ENCODE measurements around the gene KLF15.

KLF15 gene

DNA sequence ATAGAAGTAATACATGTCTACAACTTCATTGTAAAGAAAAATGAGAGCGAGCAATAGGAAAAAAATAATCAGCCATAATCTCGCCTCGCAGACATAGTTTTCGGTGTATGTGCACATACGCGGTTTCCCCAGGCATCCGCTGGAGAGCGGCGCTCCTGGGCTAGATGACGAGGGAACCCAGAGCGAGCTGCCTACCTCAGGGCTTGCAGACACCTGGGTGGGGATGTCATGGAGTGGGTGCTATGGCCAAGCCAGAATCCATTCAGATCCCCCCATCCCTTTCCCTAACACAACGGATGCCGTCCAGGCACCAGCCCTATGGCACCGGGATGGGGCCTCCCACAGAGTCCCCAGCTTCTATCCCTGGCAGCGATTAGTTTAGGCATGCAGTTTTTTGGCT is 33.0 kb upstream of the KLF15 start:
- no peak for TF ChIP-seq POLR2AphosphoS5 (IDR thresholded peaks at IDR 0.05; ENCODE audit: low read depth, low read length)
- FAIRE-seq (no peak), DNase-seq (ENCODE audit: insufficient read length, low spot score) (no peak)

DNA sequence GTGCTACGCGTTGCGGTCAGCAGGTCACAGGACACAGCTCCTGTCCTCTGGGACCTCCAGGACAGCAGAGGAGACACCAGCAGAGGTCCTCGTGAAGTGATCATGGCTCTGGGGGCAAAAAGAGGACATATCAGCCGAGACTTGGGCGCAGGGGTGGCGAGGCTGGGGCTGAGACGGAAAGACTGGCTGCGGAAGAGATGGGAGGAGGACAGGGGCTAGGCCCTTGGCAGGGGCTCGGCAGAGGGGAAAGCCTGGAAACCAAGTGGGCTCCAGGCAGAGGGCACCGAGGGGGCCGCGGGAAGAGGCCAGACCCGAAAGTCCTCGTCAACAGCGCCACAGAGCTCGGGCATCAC is 32.6 kb upstream of the KLF15 start:
- TF ChIP-seq SPI1 (IDR thresholded peaks at IDR 0.05; ENCODE audit: low read depth, low read length) (no peak), POU2F2 (IDR thresholded peaks at IDR 0.05; ENCODE audit: low read depth, low read length) (no peak), PAX5 (IDR thresholded peaks at IDR 0.05; ENCODE audit: insufficient read depth, low read length, severe bottlenecking) (no peak), POLR2AphosphoS5 (IDR thresholded peaks at IDR 0.05; ENCODE audit: low read depth, low read length) (no peak), POLR2A (IDR thresholded peaks at IDR 0.05; ENCODE audit: low read depth, low read length) (no peak), TAF1 (IDR thresholded peaks at IDR 0.05; ENCODE audit: low read depth, low read length) (no peak)
- DNase-seq (ENCODE audit: insufficient read length, low spot score) (no peak), FAIRE-seq (no peak)

DNA sequence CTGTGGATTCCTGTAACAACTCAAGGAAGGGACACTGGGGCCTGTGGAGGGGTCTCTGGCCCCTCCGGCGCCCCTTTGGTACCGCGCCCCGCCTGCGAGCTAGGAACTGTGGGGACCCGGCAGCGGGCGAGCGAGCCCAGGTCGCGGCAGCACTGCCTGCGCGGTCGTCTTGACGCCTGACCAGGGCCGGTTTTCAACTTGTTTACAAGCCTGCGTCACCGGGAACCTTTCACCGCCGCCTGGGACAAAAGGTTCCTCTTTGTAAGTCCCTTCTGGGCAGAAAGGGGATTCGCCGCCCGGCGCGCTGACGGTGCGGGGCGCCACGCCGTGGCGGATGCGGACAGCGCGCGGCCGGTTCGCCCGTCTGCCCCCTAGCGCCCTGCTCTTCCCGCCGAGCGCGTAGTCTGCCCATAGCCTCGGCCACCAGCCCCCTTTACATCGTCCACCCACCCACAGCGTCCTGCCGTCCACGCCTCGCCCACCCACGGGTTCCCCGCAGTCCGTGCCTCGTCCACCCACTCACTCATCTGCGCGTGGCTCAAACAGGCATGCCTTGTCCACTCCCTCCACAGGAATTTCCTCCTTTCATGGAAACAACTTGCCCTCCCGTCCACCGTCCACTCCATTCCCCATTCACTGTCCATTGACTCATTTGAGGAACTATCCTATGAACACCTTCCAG is 32.0 kb upstream of the KLF15 start:
- peak; percentile 73 for DNase-seq (ENCODE audit: insufficient read length, low spot score)
- TF ChIP-seq TAF1 (IDR thresholded peaks at IDR 0.05; ENCODE audit: low read depth, low read length) (no peak), POLR2A (IDR thresholded peaks at IDR 0.05; ENCODE audit: low read depth, low read length) (no peak)
- peak; percentile 88 for FAIRE-seq

DNA sequence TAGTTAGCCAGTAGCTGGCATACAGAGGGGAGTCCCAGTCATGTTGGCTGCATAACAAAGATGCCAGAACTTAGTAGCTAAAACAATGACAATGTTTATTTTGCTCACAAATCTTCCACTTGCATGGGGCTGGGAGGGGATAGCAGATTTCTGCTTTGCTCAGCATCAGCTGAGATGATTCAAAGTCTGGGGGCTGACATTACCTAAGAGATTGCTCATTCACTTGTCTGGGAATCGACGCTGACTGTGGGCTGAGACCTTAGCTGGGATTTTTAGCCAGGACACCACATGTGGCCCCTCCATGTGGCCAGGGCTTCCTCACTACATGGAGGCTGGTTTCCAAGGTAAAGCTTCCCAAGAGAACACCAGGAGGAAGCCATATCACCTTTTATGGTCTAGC is 24.8 kb upstream of the KLF15 start:
- FAIRE-seq (no peak), DNase-seq (ENCODE audit: insufficient read length, low spot score) (no peak)
- TF ChIP-seq POLR2A (IDR thresholded peaks at IDR 0.05; ENCODE audit: low read depth, low read length) (no peak), TAF1 (IDR thresholded peaks at IDR 0.05; ENCODE audit: low read depth, low read length) (no peak), SPI1 (IDR thresholded peaks at IDR 0.05; ENCODE audit: low read depth, low read length) (no peak), POLR2AphosphoS5 (IDR thresholded peaks at IDR 0.05; ENCODE audit: low read depth, low read length) (no peak), POU2F2 (IDR thresholded peaks at IDR 0.05; ENCODE audit: low read depth, low read length) (no peak), PAX5 (IDR thresholded peaks at IDR 0.05; ENCODE audit: insufficient read depth, low read length, severe bottlenecking) (no peak)

DNA sequence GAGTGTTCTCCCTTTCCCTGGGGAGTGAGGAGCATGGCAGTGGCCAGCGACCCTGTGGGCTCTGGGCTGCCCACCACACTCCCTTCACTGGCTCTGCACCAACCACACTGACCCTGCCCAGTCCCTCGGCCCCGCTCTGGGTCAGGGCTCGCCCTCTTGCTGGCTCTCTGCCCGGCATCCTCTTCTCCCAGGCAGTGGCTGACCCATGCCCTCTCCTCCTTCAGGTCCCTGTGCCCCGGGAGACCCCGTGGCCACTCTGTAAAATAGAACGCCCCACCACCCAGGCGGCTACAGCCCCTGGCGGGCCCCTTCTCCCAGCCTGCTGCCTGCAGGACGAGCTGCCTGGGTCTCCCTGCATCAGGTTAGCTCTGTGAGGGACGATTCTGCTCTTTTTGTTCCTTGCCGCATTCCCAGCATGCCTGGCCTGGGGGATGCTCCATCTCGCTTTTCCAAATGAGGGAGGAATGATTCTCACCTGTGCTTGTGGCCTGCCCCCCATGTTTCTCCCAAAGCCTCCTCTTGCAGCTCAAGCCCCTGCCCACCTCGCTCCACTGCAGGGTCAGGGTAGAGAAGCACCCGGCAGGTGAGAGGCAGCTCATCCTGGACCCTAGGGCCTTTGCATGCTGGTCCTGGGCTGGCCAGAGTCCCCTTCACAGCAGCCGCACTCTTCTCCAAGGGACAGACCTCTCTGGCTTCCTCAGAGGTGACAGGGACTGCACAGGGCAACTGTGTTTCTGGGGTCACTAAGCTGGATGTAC is 23.0 kb upstream of the KLF15 start:
- FAIRE-seq, result no peak

DNA sequence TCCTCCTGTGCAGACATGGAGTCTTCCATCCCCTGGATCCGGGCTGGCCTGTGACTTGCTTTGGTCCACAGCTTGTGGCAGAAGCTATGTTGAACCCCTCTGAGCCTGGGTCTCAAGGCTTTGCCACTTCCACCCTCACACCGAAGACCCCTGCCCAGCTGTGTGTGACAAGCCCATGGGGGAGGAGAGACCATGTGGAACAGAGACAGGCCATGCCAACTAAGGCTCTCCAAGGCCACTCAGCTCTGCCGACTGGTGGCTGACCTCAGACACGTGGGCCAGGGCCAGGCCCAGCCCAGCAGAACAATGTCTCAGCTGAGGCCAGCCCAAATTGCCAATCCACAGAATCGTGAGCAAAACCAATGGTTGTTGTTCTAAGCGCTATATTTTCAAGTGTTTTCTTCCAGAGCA is 21.1 kb upstream of the KLF15 start:
- no peak for DNase-seq (ENCODE audit: insufficient read length, low spot score)
- TF ChIP-seq SPI1 (IDR thresholded peaks at IDR 0.05; ENCODE audit: low read depth, low read length) (no peak), POU2F2 (IDR thresholded peaks at IDR 0.05; ENCODE audit: low read depth, low read length) (no peak), TAF1 (IDR thresholded peaks at IDR 0.05; ENCODE audit: low read depth, low read length) (no peak), POLR2AphosphoS5 (IDR thresholded peaks at IDR 0.05; ENCODE audit: low read depth, low read length) (no peak), POLR2A (IDR thresholded peaks at IDR 0.05; ENCODE audit: low read depth, low read length) (no peak), PAX5 (IDR thresholded peaks at IDR 0.05; ENCODE audit: insufficient read depth, low read length, severe bottlenecking) (no peak)
- FAIRE-seq, result no peak

More for the DNA sequence above, 23.0 kb upstream of the KLF15 start:
- no peak for DNase-seq (ENCODE audit: insufficient read length, low spot score)
- TF ChIP-seq POLR2A (IDR thresholded peaks at IDR 0.05; ENCODE audit: low read depth, low read length), result no peak
- no peak for TF ChIP-seq SPI1 (IDR thresholded peaks at IDR 0.05; ENCODE audit: low read depth, low read length)

DNA sequence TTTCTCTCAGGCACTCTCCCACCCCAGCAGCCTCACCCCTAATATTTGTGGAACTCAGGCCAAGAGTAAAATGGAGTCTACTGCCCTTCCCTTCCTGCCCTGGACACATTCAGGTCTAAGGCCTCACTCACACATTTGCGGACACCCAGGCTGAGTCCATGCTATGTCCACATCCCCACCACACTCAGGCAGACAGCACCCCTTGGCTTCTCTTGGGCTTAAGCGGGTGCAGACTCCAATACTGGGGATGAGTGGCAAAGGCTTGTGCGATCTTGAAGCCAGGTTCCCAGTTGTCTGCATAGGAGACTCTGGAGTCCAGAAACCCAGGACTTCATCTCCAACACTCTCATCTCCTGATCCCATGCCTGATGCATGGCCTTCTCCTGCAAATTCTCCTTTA is 20.0 kb upstream of the KLF15 start:
- DNase-seq (ENCODE audit: insufficient read length, low spot score) (no peak), FAIRE-seq (no peak)
- TF ChIP-seq SPI1 (IDR thresholded peaks at IDR 0.05; ENCODE audit: low read depth, low read length) (no peak), POU2F2 (IDR thresholded peaks at IDR 0.05; ENCODE audit: low read depth, low read length) (no peak), PAX5 (IDR thresholded peaks at IDR 0.05; ENCODE audit: insufficient read depth, low read length, severe bottlenecking) (no peak), POLR2AphosphoS5 (IDR thresholded peaks at IDR 0.05; ENCODE audit: low read depth, low read length) (no peak), POLR2A (IDR thresholded peaks at IDR 0.05; ENCODE audit: low read depth, low read length) (no peak), TAF1 (IDR thresholded peaks at IDR 0.05; ENCODE audit: low read depth, low read length) (no peak)

- DNase-seq (ENCODE audit: insufficient read length, low spot score) (no peak), FAIRE-seq (no peak)
- no peak for TF ChIP-seq SPI1 (IDR thresholded peaks at IDR 0.05; ENCODE audit: low read depth, low read length)
- TF ChIP-seq PAX5 (IDR thresholded peaks at IDR 0.05; ENCODE audit: insufficient read depth, low read length, severe bottlenecking), result no peak
- no peak for TF ChIP-seq POU2F2 (IDR thresholded peaks at IDR 0.05; ENCODE audit: low read depth, low read length)
- no peak for TF ChIP-seq POLR2A (IDR thresholded peaks at IDR 0.05; ENCODE audit: low read depth, low read length)
- no peak for TF ChIP-seq TAF1 (IDR thresholded peaks at IDR 0.05; ENCODE audit: low read depth, low read length)
- no peak for TF ChIP-seq POLR2AphosphoS5 (IDR thresholded peaks at IDR 0.05; ENCODE audit: low read depth, low read length)
Measured at GRCh38 chr3:126376444-126376843, 19.2 kb upstream of the KLF15 start.

DNA sequence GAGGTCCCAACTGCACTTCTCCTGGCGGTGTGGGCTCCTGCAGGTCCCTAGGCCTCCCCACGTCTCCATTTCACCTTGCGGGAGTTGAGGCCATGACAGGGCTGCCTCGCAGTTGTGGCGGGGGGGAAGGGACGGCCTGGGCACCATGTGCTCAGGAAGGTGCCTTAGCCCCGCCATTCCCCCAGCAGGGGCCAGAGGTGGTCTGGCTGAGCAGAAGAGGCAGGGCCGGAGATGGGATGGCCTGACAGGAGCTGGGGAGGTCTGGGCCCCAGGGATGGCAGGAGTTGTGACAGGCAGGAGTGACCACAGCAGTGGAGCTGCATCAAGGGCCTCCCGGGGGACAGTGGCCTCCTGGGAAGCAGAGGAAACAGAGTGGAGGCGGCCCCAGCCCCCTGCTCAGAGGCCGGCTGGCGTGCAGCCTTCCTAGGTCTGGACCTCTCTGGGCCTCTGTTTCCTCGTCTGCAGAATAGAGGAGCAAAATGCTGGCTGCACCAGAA is 18.7 kb upstream of the KLF15 start:
- FAIRE-seq, result no peak
- TF ChIP-seq POLR2A (IDR thresholded peaks at IDR 0.05; ENCODE audit: low read depth, low read length), result no peak
- no peak for DNase-seq (ENCODE audit: insufficient read length, low spot score)

- no peak for TF ChIP-seq POLR2AphosphoS5 (IDR thresholded peaks at IDR 0.05; ENCODE audit: low read depth, low read length)
- TF ChIP-seq TAF1 (IDR thresholded peaks at IDR 0.05; ENCODE audit: low read depth, low read length), result no peak
- no peak for TF ChIP-seq SPI1 (IDR thresholded peaks at IDR 0.05; ENCODE audit: low read depth, low read length)
- no peak for TF ChIP-seq POLR2A (IDR thresholded peaks at IDR 0.05; ENCODE audit: low read depth, low read length)
- no peak for TF ChIP-seq POU2F2 (IDR thresholded peaks at IDR 0.05; ENCODE audit: low read depth, low read length)
- no peak for TF ChIP-seq PAX5 (IDR thresholded peaks at IDR 0.05; ENCODE audit: insufficient read depth, low read length, severe bottlenecking)
- FAIRE-seq (no peak), DNase-seq (ENCODE audit: insufficient read length, low spot score) (no peak)
Measured at GRCh38 chr3:126373682-126374601, 16.7 kb upstream of the KLF15 start.
